ENCODE measurements around the gene MRPL43.

The MRPL43 gene

DNA sequence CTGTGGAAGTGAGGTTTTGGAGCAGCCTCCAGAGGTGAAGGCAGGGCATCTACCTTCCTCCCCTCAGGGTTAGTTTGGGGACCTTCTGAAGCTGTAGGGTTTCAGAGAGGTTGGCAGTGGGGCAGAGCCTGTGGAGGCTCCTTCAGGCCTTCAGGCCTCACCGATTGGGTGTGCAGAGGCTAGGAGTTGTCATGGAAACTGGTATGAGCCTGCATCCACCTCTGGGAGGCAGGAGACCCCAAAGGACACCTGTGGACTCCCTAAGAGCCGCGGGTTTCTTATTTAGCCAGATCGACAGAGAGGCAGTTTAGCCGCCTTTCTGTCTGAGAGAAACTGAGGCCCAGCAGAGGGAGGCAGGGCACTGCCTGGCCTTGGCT is 14.3 kb upstream of the MRPL43 start:
- Histone ChIP-seq H3K27me3 (ENCODE audit: insufficient read depth, low read depth, severe bottlenecking) (no peaks in the 10 kb centered on the region), H3K4me3 (ENCODE audit: low read depth, low read length) (no peak overlapping the region), H3K9me3 (ENCODE audit: severe bottlenecking) (no peaks in the 10 kb centered on the region), H3K36me3 (peaks cover 45% of the 10 kb centered on the region), H3K27ac (0 out of 2 replicates have a peak overlapping the region, but pooled peaks have one; percentile 1)
- TF ChIP-seq, protein P1, sequence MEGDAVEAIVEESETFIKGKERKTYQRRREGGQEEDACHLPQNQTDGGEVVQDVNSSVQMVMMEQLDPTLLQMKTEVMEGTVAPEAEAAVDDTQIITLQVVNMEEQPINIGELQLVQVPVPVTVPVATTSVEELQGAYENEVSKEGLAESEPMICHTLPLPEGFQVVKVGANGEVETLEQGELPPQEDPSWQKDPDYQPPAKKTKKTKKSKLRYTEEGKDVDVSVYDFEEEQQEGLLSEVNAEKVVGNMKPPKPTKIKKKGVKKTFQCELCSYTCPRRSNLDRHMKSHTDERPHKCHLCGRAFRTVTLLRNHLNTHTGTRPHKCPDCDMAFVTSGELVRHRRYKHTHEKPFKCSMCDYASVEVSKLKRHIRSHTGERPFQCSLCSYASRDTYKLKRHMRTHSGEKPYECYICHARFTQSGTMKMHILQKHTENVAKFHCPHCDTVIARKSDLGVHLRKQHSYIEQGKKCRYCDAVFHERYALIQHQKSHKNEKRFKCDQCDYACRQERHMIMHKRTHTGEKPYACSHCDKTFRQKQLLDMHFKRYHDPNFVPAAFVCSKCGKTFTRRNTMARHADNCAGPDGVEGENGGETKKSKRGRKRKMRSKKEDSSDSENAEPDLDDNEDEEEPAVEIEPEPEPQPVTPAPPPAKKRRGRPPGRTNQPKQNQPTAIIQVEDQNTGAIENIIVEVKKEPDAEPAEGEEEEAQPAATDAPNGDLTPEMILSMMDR (IDR thresholded peaks at IDR 0.05; ENCODE audit: low read depth, low read length), result no peak
- no peak for DNase-seq

DNA sequence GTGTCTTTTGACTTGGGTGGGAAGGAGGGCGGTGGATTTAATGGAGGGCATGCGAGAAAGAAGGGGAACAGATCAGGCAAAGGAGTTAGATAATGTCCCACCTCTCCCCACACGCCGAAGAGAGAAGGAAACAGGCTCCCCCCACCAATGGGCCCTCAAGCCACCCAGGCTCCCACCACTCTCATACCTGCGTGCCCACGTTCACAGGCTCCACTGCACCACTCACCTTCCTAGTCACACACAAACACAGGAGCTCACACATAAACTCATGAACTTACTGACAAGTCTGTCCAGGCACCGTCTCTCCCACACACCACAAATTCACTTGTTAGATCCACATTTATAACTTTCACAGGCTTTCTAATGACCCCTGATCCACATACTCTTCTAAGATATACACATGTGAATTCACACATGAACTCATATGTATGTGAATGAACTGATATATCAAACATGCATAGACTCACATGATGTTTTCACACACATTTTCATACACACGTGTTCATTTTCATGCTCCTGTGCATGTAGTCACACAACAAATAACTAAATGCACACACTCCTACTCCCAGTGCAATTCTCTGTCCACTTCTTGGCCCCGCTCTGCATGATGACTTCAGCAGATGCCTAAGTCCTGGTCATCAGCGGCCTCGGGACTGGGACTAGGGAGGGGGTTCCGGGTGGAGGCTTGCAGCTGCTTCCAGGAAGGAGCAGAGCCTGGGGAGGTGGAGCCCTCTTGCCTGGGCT is 13.8 kb upstream of the MRPL43 start:
- Histone ChIP-seq H3K9me3 (ENCODE audit: severe bottlenecking) (no peaks in the 10 kb centered on the region), H3K36me3 (peaks cover 39% of the 10 kb centered on the region), H3K4me3 (ENCODE audit: low read depth, low read length) (peak overlapping the region; percentile 94), H3K27ac (peak overlapping the region; percentile 98), H3K27me3 (ENCODE audit: insufficient read depth, low read depth, severe bottlenecking) (no peaks in the 10 kb centered on the region)
- peak; percentile 70 for DNase-seq
- TF ChIP-seq, protein P1 (IDR thresholded peaks at IDR 0.05; ENCODE audit: low read depth, low read length), result no peak

DNA sequence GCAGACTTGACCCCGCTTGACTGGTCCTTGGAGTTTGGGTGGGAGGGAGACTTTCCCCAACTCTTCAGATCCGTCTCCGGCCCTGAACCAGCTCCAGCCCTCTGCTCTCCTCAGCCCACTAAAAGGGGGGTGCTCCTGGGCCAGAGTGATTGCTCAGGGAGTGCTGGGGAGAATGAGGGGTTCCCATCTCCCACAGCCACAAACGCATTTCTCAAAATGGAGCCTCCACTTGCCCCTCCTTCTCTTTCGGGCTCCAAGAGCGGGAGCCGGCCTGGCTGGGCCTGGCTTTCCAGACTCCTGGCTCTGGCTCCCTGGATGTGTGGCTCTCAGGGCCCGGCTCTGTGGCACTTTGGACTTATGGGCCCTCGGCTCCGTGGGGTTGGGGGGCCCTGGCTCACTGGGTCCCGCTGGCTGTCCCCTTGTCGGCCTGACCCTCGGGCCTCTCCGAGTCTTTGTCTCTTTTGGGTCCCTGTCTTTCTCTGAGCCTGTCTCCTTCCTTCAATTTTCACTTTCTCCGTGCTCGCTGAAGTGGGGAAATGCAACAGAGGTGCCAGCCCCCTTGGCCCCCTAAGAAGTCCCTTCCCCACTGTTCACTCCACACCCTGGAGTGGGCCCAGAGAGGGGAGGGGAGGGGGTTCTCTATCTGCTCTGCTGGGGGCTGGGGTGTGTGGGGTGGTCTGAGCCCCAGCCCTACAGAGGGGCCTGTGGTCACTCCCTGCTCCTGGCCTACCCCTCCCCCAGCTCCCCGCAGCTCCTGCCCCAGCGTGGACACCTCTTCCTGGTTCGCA is 13.0 kb upstream of the MRPL43 start:
- H3K27ac ChIP-seq, result peak overlapping the region; percentile 98
- no peaks in the 10 kb centered on the region for H3K9me3 ChIP-seq (ENCODE audit: severe bottlenecking)
- peaks cover 32% of the 10 kb centered on the region for H3K36me3 ChIP-seq
- no peaks in the 10 kb centered on the region for H3K27me3 ChIP-seq (ENCODE audit: insufficient read depth, low read depth, severe bottlenecking)
- H3K4me3 ChIP-seq (ENCODE audit: low read depth, low read length), result peak overlapping the region; percentile 94
- TF ChIP-seq, protein P1 (IDR thresholded peaks at IDR 0.05; ENCODE audit: low read depth, low read length), result no peak
- no peak for DNase-seq

DNA sequence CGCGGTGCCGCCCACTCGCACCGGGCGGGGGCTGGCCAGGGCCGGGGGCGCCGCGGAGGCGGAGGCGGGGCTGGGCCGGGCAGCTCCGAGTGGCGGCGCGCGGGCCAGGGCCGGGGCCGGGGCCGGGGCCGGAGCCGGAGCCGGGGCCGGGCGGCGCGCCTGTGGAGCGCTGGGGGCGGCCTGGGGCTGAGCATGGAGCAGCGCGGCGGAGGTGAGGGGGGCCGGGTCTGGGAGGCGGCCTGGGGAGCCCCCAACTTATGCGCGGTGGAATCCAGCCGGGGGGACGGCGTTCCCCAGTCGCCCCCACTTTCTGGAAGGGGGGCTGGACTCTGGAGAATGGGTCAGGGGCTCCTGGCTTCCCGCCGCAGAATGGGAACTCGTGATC is 12.4 kb upstream of the MRPL43 start, which contains the start of gene LZTS2:
Gene LZTS2, plus strand, starts transcription at position 67 of the 385 bp plus-strand sequence. CDS start 2,731 bp downstream, outside the sequence.
- peak within 1 kb of the TSS; percentile 94 for H3K4me3 ChIP-seq (ENCODE audit: low read depth, low read length)

DNA sequence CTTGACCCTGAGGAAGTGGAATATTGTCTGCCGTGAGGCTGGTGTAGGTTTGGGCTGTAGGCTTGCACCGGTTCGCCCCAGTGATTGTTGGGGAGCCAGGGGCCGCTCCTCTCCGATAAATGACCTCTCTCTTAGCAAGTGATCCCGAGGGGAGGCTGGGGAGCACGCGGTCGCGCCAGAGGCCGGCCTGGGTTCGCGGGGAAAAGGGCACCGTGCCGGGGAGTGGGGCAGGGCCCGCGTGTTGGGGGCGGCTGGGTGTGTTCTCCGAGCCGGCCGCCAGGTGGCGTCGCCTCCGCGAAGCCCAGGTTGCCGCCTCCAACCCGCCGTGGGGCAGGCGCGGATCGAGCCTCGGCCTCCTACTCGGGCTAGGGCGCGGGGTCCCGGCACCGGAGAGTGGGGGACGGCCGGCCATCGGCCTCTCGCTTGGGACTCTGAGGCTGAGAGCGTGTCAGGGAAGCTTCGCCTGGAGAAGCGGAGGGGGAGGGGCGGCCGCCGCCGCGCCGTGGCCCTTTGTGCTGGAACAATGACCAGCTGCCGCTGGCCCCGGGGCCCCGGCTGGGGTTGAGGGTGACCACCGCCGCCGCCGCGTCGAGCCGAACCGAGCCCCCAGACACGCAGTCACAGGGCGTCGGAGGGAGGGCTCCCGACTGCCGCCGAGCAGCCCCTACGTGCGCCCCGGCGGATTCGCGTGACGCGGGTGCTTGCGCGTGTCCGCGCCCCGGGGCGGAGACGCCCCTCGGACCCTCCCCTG is 11.9 kb upstream of the MRPL43 start:
- peaks cover 24% of the 10 kb centered on the region for H3K36me3 ChIP-seq
- DNase-seq, result peak; percentile 79
- TF ChIP-seq, protein P1 (IDR thresholded peaks at IDR 0.05; ENCODE audit: low read depth, low read length), result peak; percentile 92
- peak overlapping the region; percentile 98 for H3K27ac ChIP-seq
- H3K27me3 ChIP-seq (ENCODE audit: insufficient read depth, low read depth, severe bottlenecking), result no peaks in the 10 kb centered on the region
- peak overlapping the region; percentile 93 for H3K4me3 ChIP-seq (ENCODE audit: low read depth, low read length)
- no peaks in the 10 kb centered on the region for H3K9me3 ChIP-seq (ENCODE audit: severe bottlenecking)

More for the DNA sequence above, 12.4 kb upstream of the MRPL43 start, which contains the start of gene LZTS2:
- H3K36me3 ChIP-seq, result peaks cover 26% of the 10 kb centered on the region
- peak within 1 kb of the TSS; percentile 98 for H3K27ac ChIP-seq
- no peaks in the 10 kb centered on the region for H3K9me3 ChIP-seq (ENCODE audit: severe bottlenecking)
- no peak for DNase-seq
- TF ChIP-seq, protein P1 (IDR thresholded peaks at IDR 0.05; ENCODE audit: low read depth, low read length), result no peak
- H3K27me3 ChIP-seq (ENCODE audit: insufficient read depth, low read depth, severe bottlenecking), result no peaks in the 10 kb centered on the region
